C4-2B (cell line): Measurements from ENCODE around the gene SIPA1.

ENCODE experiments used
- ZFX ChIP-seq: fragments of 450-650 bp; IDR thresholded peaks from 2 replicates; pipeline ENCODE4 v1.6.1; 2017
- TF ChIP-seq, protein P1 (sequence below): fragments of 450-650 bp; conservative IDR thresholded peaks from 2 replicates; pipeline ENCODE4 v1.5.1; 2017; ENCODE audit warnings: mild to moderate bottlenecking

DNA sequence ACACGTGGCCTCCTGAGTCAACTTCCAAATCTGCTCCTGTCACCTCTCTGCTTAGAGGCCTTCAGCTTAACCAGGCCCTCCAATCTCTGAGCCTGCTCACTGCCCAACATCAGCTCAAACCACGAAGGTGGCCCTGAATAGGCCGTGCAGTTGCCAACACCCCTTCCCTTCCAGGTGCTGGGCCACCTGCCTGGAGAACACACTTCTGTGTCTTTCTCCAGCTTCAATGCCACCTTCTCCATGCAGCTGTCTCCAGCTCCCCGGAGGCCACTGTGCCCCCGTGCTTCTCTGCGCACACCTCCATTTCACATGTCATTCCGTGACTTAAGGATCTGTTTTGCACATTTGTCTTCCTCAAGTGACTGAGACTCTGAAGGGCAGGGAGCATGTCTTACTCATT, 19.5 kb downstream of the SIPA1 start:
- TF ChIP-seq, protein P1, sequence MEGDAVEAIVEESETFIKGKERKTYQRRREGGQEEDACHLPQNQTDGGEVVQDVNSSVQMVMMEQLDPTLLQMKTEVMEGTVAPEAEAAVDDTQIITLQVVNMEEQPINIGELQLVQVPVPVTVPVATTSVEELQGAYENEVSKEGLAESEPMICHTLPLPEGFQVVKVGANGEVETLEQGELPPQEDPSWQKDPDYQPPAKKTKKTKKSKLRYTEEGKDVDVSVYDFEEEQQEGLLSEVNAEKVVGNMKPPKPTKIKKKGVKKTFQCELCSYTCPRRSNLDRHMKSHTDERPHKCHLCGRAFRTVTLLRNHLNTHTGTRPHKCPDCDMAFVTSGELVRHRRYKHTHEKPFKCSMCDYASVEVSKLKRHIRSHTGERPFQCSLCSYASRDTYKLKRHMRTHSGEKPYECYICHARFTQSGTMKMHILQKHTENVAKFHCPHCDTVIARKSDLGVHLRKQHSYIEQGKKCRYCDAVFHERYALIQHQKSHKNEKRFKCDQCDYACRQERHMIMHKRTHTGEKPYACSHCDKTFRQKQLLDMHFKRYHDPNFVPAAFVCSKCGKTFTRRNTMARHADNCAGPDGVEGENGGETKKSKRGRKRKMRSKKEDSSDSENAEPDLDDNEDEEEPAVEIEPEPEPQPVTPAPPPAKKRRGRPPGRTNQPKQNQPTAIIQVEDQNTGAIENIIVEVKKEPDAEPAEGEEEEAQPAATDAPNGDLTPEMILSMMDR = no peak
- TF ChIP-seq ZFX = no peak
